ENCODE measurements around the gene DOK6. TPM values are rescaled to one million over a fixed set of nuclear protein-coding genes. Genes with fewer than 3 reads are reported as not detected.

Gene DOK6
- total RNA-seq, 1 donor from 2014 or later: 0.43 TPM

- Histone ChIP-seq H3K9ac (no peak overlapping the region), H3K27me3 (no peaks in the 10 kb centered on the region), H3K4me2 (no peak overlapping the region), H3K4me3 (no peak overlapping the region), H3K27ac (no peak overlapping the region), H3K79me2 (ENCODE audit: low read depth) (no peaks in the 10 kb centered on the region), H3K9me3 (ENCODE audit: low read depth) (no peaks in the 10 kb centered on the region), H2AFZ (replicated peaks) (no peak overlapping the region), H3K36me3 (no peaks in the 10 kb centered on the region), H3K4me1 (no peaks in the 10 kb centered on the region), H3F3A (ENCODE audit: low read depth) (no peaks in the 10 kb centered on the region), H4K20me1 (ENCODE audit: low read depth) (no peaks in the 10 kb centered on the region)
- Mint-ChIP-seq H3K36me3 (no peaks in the 10 kb centered on the region), H3K9me3 (no peaks in the 10 kb centered on the region), H3K4me1 (no peaks in the 10 kb centered on the region), H3K4me3 (no peak overlapping the region), H3K27me3 (ENCODE audit: insufficient read depth, low read depth) (no peaks in the 10 kb centered on the region), H3K27ac (no peak overlapping the region)
- no peak for DNase-seq (ENCODE audit: low spot score)
- TF ChIP-seq EZH2phosphoT487 (IDR thresholded peaks at IDR 0.05) (no peak), EZH2 (IDR thresholded peaks at IDR 0.05) (no peak)
- TF ChIP-seq, protein P1, sequence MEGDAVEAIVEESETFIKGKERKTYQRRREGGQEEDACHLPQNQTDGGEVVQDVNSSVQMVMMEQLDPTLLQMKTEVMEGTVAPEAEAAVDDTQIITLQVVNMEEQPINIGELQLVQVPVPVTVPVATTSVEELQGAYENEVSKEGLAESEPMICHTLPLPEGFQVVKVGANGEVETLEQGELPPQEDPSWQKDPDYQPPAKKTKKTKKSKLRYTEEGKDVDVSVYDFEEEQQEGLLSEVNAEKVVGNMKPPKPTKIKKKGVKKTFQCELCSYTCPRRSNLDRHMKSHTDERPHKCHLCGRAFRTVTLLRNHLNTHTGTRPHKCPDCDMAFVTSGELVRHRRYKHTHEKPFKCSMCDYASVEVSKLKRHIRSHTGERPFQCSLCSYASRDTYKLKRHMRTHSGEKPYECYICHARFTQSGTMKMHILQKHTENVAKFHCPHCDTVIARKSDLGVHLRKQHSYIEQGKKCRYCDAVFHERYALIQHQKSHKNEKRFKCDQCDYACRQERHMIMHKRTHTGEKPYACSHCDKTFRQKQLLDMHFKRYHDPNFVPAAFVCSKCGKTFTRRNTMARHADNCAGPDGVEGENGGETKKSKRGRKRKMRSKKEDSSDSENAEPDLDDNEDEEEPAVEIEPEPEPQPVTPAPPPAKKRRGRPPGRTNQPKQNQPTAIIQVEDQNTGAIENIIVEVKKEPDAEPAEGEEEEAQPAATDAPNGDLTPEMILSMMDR (IDR thresholded peaks at IDR 0.05): no peak
Observed at GRCh38 chr18:69780851-69781250, 380.2 kb downstream of the DOK6 start.

- no peak for TF ChIP-seq EZH2 (IDR thresholded peaks at IDR 0.05)
- TF ChIP-seq EZH2phosphoT487 (IDR thresholded peaks at IDR 0.05): no peak
- TF ChIP-seq, protein P1 (IDR thresholded peaks at IDR 0.05): no peak
- Histone ChIP-seq H3K79me2 (ENCODE audit: low read depth) (no peaks in the 10 kb centered on the region), H3K4me3 (no peak overlapping the region), H2AFZ (replicated peaks) (no peak overlapping the region), H3F3A (ENCODE audit: low read depth) (no peaks in the 10 kb centered on the region), H3K9ac (no peak overlapping the region), H3K36me3 (no peaks in the 10 kb centered on the region), H3K9me3 (ENCODE audit: low read depth) (no peaks in the 10 kb centered on the region), H4K20me1 (ENCODE audit: low read depth) (no peaks in the 10 kb centered on the region), H3K4me2 (no peak overlapping the region), H3K4me1 (peaks cover 3% of the 10 kb centered on the region), H3K27me3 (no peaks in the 10 kb centered on the region), H3K27ac (no peak overlapping the region)
- H3K27me3 Mint-ChIP-seq (ENCODE audit: insufficient read depth, low read depth): no peaks in the 10 kb centered on the region
- no peak overlapping the region for H3K4me3 Mint-ChIP-seq
- no peak overlapping the region for H3K27ac Mint-ChIP-seq
- no peaks in the 10 kb centered on the region for H3K9me3 Mint-ChIP-seq
- H3K4me1 Mint-ChIP-seq: peaks cover 10% of the 10 kb centered on the region
- H3K36me3 Mint-ChIP-seq: no peaks in the 10 kb centered on the region
- no peak for DNase-seq (ENCODE audit: low spot score)
Observed at GRCh38 chr18:69784815-69785214, 384.1 kb downstream of the DOK6 start.

DNA sequence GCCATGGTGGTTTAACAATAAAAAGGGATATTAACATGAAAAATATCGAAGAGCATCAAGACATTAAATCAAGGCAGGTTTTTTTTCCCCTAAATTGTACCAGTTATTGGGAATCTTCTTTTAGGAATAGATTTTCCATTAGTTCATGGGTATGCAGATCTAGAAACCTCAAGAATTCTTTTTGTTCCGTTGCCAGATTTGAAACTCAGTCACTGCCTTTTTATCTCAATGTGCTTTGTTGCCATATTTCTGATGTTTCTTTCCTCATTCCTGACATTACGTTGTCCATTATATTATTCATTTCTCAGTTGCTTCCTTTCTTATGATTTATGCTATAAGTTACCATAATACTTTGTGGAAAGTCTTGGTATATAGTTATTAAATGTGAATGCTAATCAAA is 384.8 kb downstream of the DOK6 start:
- no peak overlapping the region for H2AFZ ChIP-seq (replicated peaks)

More for the DNA sequence above, 384.8 kb downstream of the DOK6 start:
- Histone ChIP-seq H3K79me2 (ENCODE audit: low read depth) (no peaks in the 10 kb centered on the region), H3K27ac (no peak overlapping the region), H3K27me3 (no peaks in the 10 kb centered on the region), H3K4me3 (no peak overlapping the region), H3K4me1 (peaks cover 4% of the 10 kb centered on the region), H3K9ac (no peak overlapping the region), H3F3A (ENCODE audit: low read depth) (no peaks in the 10 kb centered on the region), H3K9me3 (ENCODE audit: low read depth) (no peaks in the 10 kb centered on the region), H3K36me3 (no peaks in the 10 kb centered on the region), H3K4me2 (no peak overlapping the region), H4K20me1 (ENCODE audit: low read depth) (no peaks in the 10 kb centered on the region)
- Mint-ChIP-seq H3K4me1 (peaks cover 12% of the 10 kb centered on the region), H3K27ac (no peak overlapping the region), H3K36me3 (no peaks in the 10 kb centered on the region), H3K4me3 (no peak overlapping the region), H3K27me3 (ENCODE audit: insufficient read depth, low read depth) (no peaks in the 10 kb centered on the region), H3K9me3 (no peaks in the 10 kb centered on the region)
- TF ChIP-seq, protein P1 (IDR thresholded peaks at IDR 0.05): no peak
- TF ChIP-seq EZH2 (IDR thresholded peaks at IDR 0.05) (no peak), EZH2phosphoT487 (IDR thresholded peaks at IDR 0.05) (no peak)
- no peak for DNase-seq (ENCODE audit: low spot score)
